Upper lobe of left lung (tissue), 4 donors: Measurements from ENCODE around the gene CST2.

Source experiments
- EP300 ChIP-seq, 4 donors: sonication (generic); formaldehyde crosslinking; IDR thresholded peaks; one replicate each; pipeline ENCODE4 v1.5.1; 2017; ENCODE audit warnings: antibody characterized with exemption in 4 of 4, control low read depth in 2 of 4
- POLR2A ChIP-seq, 4 donors: fragments of 450-650 bp; IDR thresholded peaks; one replicate each; pipeline ENCODE4 v1.5.1; 2016 to 2017; ENCODE audit warnings: antibody characterized with exemption in 4 of 4, mild to moderate bottlenecking in 2 of 4
- POLR2AphosphoS5 ChIP-seq, 2 donors: sonication (generic); formaldehyde crosslinking; IDR thresholded peaks; one replicate each; pipeline ENCODE4 v1.5.1; 2017; ENCODE audit warnings: antibody characterized with exemption in 2 of 2
- TF ChIP-seq, protein P1 (sequence below), 6 experiments: fragments of 450-650 bp in 4 of 6; fragments of 200-600 bp in 2 of 6; sonication (generic) in 2 of 6; IDR thresholded peaks; one replicate each; pipeline ENCODE4 v1.5.1; 2016 to 2019; ENCODE audit warnings: antibody characterized with exemption in 6 of 6

DNA sequence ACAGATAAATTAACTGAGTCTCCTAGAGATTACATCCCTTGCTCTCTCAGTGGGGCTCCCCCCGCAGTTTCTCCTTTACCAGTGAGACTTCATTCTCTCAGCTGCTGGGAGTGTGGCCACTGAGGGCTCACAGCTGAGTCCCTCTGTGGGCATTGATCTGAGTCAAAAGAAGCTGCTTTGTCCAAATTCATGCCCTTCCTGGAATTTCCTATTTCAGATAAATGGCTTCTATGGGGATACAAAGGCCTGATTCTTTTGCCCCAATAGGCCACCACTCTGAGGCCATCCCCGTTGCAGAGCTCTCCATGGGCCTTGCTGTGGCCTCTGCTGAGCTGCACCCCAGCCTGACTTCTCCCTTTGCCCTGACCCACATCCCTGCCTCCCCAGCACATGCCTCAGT, 43.0 kb upstream of the CST2 start:
- TF ChIP-seq POLR2A (IDR thresholded peaks at IDR 0.05) (no peak), POLR2AphosphoS5 (IDR thresholded peaks at IDR 0.05) (no peak), EP300 (IDR thresholded peaks at IDR 0.05) (no peak)
- TF ChIP-seq, protein P1, sequence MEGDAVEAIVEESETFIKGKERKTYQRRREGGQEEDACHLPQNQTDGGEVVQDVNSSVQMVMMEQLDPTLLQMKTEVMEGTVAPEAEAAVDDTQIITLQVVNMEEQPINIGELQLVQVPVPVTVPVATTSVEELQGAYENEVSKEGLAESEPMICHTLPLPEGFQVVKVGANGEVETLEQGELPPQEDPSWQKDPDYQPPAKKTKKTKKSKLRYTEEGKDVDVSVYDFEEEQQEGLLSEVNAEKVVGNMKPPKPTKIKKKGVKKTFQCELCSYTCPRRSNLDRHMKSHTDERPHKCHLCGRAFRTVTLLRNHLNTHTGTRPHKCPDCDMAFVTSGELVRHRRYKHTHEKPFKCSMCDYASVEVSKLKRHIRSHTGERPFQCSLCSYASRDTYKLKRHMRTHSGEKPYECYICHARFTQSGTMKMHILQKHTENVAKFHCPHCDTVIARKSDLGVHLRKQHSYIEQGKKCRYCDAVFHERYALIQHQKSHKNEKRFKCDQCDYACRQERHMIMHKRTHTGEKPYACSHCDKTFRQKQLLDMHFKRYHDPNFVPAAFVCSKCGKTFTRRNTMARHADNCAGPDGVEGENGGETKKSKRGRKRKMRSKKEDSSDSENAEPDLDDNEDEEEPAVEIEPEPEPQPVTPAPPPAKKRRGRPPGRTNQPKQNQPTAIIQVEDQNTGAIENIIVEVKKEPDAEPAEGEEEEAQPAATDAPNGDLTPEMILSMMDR (IDR thresholded peaks at IDR 0.05) = no peak
